Measurements from ENCODE around the gene PSMB9. TPM values are rescaled to one million over a fixed set of nuclear protein-coding genes. Genes with fewer than 3 reads are reported as not detected.

Gene PSMB9
- total RNA-seq, 1 donor: 59.6 TPM

DNA sequence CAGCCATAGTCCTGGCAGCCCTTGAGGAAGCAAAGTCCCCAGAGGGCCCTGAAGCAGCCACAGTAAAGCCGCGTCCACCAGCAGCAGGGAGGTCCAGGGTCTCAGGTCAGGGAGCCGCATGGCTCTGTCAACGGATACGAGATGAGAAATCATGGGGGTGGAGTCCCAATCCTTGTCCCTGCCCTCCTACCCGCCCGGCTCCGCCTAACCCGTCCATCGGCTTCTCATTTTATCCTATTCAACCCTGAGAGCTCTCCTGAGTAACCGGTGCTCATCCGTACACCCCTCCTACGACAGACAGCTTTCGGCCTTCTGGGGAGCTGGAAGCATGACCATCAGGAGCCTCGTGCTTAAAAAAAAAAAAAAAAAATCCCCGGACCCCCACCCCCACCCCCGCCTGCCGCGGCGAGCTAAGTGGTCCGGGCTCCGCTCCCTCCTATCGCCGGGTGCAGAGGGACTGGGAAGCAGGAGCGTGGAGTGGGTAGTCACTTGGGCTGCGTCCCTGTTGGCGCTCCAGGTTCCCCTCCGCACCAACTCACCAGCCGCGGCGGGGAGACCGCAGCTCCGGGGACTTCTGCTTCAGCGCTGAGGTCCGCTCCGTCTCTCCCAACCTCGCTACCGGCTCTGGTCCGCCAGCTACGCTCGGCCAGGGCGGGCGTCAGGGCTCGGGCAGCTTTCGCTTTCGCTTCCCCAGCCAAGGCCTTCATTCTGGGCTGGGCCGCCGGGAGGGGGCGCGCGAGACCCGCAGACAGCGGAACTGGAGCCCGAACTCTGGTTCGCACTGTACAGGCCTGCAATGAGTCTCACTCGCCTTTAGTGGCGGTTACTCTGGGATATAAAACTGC lies 15.7 kb upstream of the PSMB9 start, which contains the start of gene TAP2:
TSS of gene TAP2 (minus strand) at position 626 of the 845 bp plus-strand sequence. CDS start at position 120, 506 bp downstream.
- peak; percentile 94 for DNase-seq (ENCODE audit: low read depth)
- H3K4me3 ChIP-seq (ENCODE audit: low read depth, low read length): peak within 1 kb of the TSS; percentile 89
- TF ChIP-seq, protein P1, sequence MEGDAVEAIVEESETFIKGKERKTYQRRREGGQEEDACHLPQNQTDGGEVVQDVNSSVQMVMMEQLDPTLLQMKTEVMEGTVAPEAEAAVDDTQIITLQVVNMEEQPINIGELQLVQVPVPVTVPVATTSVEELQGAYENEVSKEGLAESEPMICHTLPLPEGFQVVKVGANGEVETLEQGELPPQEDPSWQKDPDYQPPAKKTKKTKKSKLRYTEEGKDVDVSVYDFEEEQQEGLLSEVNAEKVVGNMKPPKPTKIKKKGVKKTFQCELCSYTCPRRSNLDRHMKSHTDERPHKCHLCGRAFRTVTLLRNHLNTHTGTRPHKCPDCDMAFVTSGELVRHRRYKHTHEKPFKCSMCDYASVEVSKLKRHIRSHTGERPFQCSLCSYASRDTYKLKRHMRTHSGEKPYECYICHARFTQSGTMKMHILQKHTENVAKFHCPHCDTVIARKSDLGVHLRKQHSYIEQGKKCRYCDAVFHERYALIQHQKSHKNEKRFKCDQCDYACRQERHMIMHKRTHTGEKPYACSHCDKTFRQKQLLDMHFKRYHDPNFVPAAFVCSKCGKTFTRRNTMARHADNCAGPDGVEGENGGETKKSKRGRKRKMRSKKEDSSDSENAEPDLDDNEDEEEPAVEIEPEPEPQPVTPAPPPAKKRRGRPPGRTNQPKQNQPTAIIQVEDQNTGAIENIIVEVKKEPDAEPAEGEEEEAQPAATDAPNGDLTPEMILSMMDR (IDR thresholded peaks at IDR 0.05; ENCODE audit: insufficient read depth, low read depth, low read length): peak; percentile 93

DNA sequence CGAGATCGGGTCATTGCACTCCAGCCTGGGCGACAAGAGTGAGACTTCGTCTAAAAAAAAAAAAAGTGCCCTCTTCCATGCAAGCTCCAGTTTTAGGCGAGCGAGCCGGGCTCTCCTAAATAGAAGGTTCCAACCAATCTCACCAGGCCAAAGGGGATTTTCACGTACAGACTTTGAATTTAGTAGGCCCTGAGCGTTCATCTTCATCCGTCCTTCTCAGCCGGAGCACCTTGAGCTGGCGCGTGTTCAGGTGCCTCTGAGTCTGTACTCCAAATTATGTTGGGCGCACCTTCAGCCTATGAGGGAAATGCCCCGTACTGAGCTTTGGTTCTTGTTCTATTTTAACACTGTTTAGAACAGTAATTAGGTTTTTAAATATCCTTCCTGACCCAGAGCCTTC lies 14.6 kb upstream of the PSMB9 start:
- TF ChIP-seq, protein P1 (IDR thresholded peaks at IDR 0.05; ENCODE audit: insufficient read depth, low read depth, low read length): no peak
- DNase-seq (ENCODE audit: low read depth): no peak
- no peak overlapping the region for H3K4me3 ChIP-seq (ENCODE audit: low read depth, low read length)

DNA sequence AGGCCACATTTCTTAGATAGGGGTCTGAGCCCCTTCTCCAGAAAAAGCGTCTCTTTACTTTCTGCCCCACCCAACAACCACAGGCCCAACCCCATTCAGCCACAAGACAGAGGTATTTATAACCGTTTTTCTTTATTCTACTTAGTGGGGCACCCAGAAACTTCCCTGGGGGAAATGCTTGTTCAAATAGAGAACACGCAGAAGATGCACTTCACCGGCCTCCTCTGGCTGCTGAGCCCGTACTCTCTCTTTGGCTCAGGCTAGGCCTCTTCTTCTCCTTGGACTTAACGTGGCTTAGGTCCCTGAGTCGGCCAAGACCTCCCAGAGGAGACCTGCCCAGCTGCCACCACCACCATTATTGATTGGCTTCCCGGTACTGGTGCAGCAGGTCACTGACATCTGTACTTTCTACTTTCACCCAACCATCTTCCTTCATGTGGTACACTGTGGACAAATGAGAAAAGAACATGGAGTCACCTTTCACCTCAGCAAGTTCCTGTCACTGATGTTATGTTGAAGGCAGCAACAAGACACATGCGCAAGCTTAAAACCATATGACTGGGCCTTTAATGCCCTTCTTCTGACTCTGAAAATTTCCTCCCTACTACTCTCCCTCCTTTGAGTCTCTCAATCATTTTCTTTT lies 13.3 kb upstream of the PSMB9 start:
- no peak overlapping the region for H3K4me3 ChIP-seq (ENCODE audit: low read depth, low read length)
- TF ChIP-seq, protein P1 (IDR thresholded peaks at IDR 0.05; ENCODE audit: insufficient read depth, low read depth, low read length): no peak
- DNase-seq (ENCODE audit: low read depth): no peak

DNA sequence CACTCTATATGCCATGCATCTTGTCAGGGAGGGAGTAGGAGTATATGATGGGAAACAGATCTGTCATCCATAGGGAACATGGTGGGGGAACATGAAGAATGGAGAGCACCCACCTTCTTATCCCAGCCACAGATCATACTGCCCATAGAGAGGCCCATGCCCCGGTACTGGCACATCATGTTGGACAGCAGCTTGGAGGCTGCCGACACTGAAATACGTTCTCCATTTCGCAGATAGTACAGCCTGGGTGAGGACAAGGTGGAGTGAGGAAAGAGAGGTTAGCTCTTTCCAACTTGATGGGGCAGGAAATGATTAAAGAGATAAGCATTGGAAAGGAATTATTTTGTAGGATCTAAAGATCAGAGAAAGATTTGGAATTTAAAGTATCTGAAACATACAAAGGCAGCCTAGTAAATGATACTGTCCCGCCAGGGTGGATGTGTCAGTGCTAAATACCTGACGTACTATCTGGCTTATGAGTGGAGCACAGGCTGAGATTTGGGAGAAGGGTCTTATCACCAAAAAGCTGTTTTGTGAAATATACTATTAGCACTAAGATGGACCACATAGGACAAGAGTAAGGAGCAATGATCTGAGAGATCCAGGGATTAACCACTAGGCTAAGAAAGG lies 11.9 kb upstream of the PSMB9 start:
- TF ChIP-seq, protein P1 (IDR thresholded peaks at IDR 0.05; ENCODE audit: insufficient read depth, low read depth, low read length): no peak
- DNase-seq (ENCODE audit: low read depth): no peak
- H3K4me3 ChIP-seq (ENCODE audit: low read depth, low read length): no peak overlapping the region

DNA sequence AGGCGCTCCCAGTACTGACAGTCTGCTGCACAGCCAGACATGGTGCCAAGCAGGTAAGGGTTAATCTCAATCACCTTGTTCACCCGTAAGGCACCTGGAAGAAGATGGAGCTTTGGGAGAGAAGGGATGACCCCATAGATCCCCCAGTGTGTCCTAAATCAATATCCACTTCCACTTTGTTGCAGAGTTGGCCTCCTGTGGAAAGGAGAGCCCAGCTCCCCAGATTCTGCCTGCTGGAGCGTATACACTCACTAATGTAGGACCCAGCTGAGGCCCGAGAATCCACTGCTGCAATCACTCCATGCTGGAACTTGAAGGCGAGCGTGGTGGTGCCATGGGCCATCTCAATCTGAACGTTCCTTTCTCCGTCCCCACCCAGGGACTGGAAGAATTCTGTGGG lies 11.3 kb upstream of the PSMB9 start:
- TF ChIP-seq, protein P1 (IDR thresholded peaks at IDR 0.05; ENCODE audit: insufficient read depth, low read depth, low read length): no peak
- peak overlapping the region; percentile 96 for H3K4me3 ChIP-seq (ENCODE audit: low read depth, low read length)
- DNase-seq (ENCODE audit: low read depth): no peak

DNA sequence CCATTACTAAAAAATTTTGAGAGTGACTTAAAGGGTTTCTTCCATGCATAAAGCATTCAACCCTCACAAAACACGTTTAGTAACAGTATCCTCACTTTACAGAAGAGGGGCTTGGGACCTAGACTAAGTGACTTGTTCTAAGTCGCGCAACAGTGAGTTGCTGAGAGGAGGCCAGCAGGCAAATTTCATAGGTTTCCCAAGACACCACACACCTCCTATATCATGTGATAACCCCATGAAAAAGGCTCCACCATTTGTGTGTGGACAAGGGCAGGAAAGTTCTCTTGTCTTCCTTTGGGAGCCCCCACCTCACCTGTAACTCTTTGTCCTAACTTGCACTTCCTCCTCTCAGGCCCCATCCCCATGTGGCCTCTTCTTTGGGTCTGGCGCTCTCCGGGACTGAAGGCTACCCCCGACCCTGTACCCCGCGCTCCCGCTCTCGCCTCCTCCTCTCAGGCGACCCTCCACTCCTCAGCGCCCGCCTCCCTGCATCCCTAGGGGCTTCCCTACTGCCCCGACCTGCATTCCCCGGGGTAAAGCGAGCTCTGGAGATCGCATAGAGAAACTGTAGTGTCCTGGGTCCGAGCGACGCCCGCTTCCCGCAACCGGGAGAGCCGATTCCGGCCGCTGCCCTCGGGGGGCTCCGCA lies 10.5 kb upstream of the PSMB9 start:
- TF ChIP-seq, protein P1 (IDR thresholded peaks at IDR 0.05; ENCODE audit: insufficient read depth, low read depth, low read length): no peak
- H3K4me3 ChIP-seq (ENCODE audit: low read depth, low read length): peak overlapping the region; percentile 96
- peak; percentile 26 for DNase-seq (ENCODE audit: low read depth)
